Caco-2 (cell line): ENCODE results near the gene CPA2. TPM values are rescaled to one million over a fixed set of nuclear protein-coding genes. Genes with fewer than 3 reads are reported as not detected.

Source experiments
- BruUV-seq: library from RNA; stranded (reverse); fragments of 400-500 nt; replicated peaks from 2 replicates; lab custom pipeline; 2021; lab: Mats Ljungman, UMichigan
- CTCF ChIA-PET: fragments of 300-600 bp; sonication (Branson Sonifier 250); formaldehyde crosslinking; loops from one replicate; lab custom pipeline; 2022; ENCODE audit warnings: antibody characterized with exemption; lab: Charles Lee
- POLR2A ChIA-PET: fragments of 300-600 bp; sonication (Branson Sonifier 250); formaldehyde crosslinking; loops from one replicate; lab custom pipeline; 2022; ENCODE audit warnings: antibody characterized with exemption; lab: Charles Lee
- DNase-seq, 2 experiments: peaks; one replicate each; pipeline versions ENCODE4 v3.0.0 to v3.0.0-alpha.2; 2020 to 2022
- H3K27me3 ChIP-seq: replicated peaks from 2 replicates; pipeline ENCODE4 v1.6.0; 2011; ENCODE audit warnings: low read length; ENCODE audit not compliant: control insufficient read depth, insufficient read depth
- H3K36me3 ChIP-seq: 2 replicates; pipeline ENCODE4 v1.5.1; 2011; ENCODE audit warnings: low read length; ENCODE audit not compliant: control insufficient read depth, insufficient read depth
- H3K4me1 ChIP-seq: fragments of 250-450 bp; sonication (Bioruptor Pico); 2 replicates; pipeline ENCODE4 v1.5.1; 2020; ENCODE audit warnings: mild to moderate bottlenecking
- H3K4me3 ChIP-seq: 2 replicates; pipeline ENCODE4 v1.5.1; 2011; ENCODE audit warnings: low read depth, mild to moderate bottlenecking, control low read depth, low read length
- H3K9me3 ChIP-seq: fragments of 250-450 bp; sonication (Bioruptor Pico); 2 replicates; pipeline ENCODE4 v1.5.1; 2020; ENCODE audit warnings: mild to moderate bottlenecking, moderate library complexity
- H3K27ac Mint-ChIP-seq: one replicate; pipeline ENCODE4 v1.8.0; 2022; ENCODE audit warnings: mixed read lengths; ENCODE audit not compliant: unreplicated experiment
- H3K27me3 Mint-ChIP-seq: one replicate; pipeline ENCODE4 v1.8.0; 2022; ENCODE audit warnings: mixed read lengths; ENCODE audit not compliant: insufficient read depth, unreplicated experiment
- H3K36me3 Mint-ChIP-seq: one replicate; pipeline ENCODE4 v1.8.0; 2022; ENCODE audit warnings: mild to moderate bottlenecking, mixed read lengths; ENCODE audit not compliant: insufficient read depth, unreplicated experiment
- H3K4me1 Mint-ChIP-seq: one replicate; pipeline ENCODE4 v1.8.0; 2022; ENCODE audit warnings: low read depth, mixed read lengths; ENCODE audit not compliant: unreplicated experiment
- H3K4me3 Mint-ChIP-seq: one replicate; pipeline ENCODE4 v1.8.0; 2022; ENCODE audit warnings: mild to moderate bottlenecking, moderate library complexity, mixed read lengths; ENCODE audit not compliant: unreplicated experiment
- H3K9me3 Mint-ChIP-seq: one replicate; pipeline ENCODE4 v1.8.0; 2022; ENCODE audit warnings: mixed read lengths; ENCODE audit not compliant: unreplicated experiment
- CTCF ChIP-seq, 2 experiments: fragments of 200-600 bp in 1 of 2; IDR thresholded peaks; 1 replicate in 1 of 2; 2 replicates in 1 of 2; pipeline versions ENCODE4 v1.5.1 to v1.8.0; 2011 to 2022; ENCODE audit warnings: antibody characterized with exemption in 1 of 2, control low read depth in 1 of 2, inconsistent platforms in 1 of 2, low read depth in 1 of 2, low read length in 1 of 2, mild to moderate bottlenecking in 1 of 2, moderate library complexity in 1 of 2; ENCODE audit not compliant: insufficient read depth in 1 of 2, severe bottlenecking in 1 of 2, unreplicated experiment in 1 of 2
- intact Hi-C: fragments of 100-400 bp; cut with micrococcal nuclease; formaldehyde crosslinking; loops from one replicate; pipeline ENCODE4 v1.10.0; 2022; ENCODE audit not compliant: unreplicated experiment
- total RNA-seq: library from RNA; stranded (reverse); gene quantifications from 2 replicates; pipeline ENCODE4 v1.2.3, GENCODE V29; 2022

The CPA2 gene
- total RNA-seq, 1 experiment from 2014 or later, result 26.1 TPM

- no peak for TF ChIP-seq CTCF (IDR thresholded peaks at IDR 0.05; ENCODE audit: insufficient read depth in 1 of 2, low read depth in 1 of 2, low read length in 1 of 2, severe bottlenecking in 1 of 2, unreplicated experiment in 1 of 2)
- Mint-ChIP-seq H3K27me3 (no peaks in the 10 kb centered on the region), H3K4me1 (peaks cover 6% of the 10 kb centered on the region), H3K4me3 (no peak within 1 kb of the TSS), H3K9me3 (peaks cover 9% of the 10 kb centered on the region), H3K27ac (no peak within 1 kb of the TSS), H3K36me3 (peaks cover 5% of the 10 kb centered on the region)
- CTCF ChIA-PET, result interaction anchor here (0.6 kb wide), 1 partner anchor 128 kb away, joined by 6 read pairs; no protein-coding TSS in a partner anchor
- H3K36me3 ChIP-seq, result no peaks in the 10 kb centered on the region
- POLR2A ChIA-PET, result no interaction called here
- H3K4me1 ChIP-seq, result no peaks in the 10 kb centered on the region
- H3K9me3 ChIP-seq, result no peaks in the 10 kb centered on the region
- H3K27me3 ChIP-seq, result no peaks in the 10 kb centered on the region
- intact Hi-C loops, result no loop called here
- H3K4me3 ChIP-seq, result no peak within 1 kb of the TSS
- BruUV-seq, result no TSS peak
- DNase-seq, result no peak
These were observed 26.1 kb downstream of the CPA2 start, which contains the start of gene CPA4 for GRCh38 chr7:130292682-130293257. TSS of gene CPA4 (plus strand) at chr7:130293161. CDS start at chr7:130293181, 20 bp downstream.

GRCh38 chr7:130293521-130293920 lies 26.9 kb downstream of the CPA2 start:
- DNase-seq, result no peak
- no peaks in the 10 kb centered on the region for H3K9me3 ChIP-seq
- H3K4me3 Mint-ChIP-seq, result no peak overlapping the region
- POLR2A ChIA-PET, result no interaction called here
- TF ChIP-seq CTCF (IDR thresholded peaks at IDR 0.05; ENCODE audit: insufficient read depth in 1 of 2, low read depth in 1 of 2, low read length in 1 of 2, severe bottlenecking in 1 of 2, unreplicated experiment in 1 of 2), result no peak
- BruUV-seq, result no TSS peak
- no peak overlapping the region for H3K4me3 ChIP-seq
- H3K4me1 ChIP-seq, result no peaks in the 10 kb centered on the region
- intact Hi-C loops, result no loop called here
- H3K4me1 Mint-ChIP-seq, result peaks cover 6% of the 10 kb centered on the region
- no peaks in the 10 kb centered on the region for H3K27me3 Mint-ChIP-seq
- H3K27me3 ChIP-seq, result no peaks in the 10 kb centered on the region
- CTCF ChIA-PET, result interaction anchor here (0.6 kb wide), 1 partner anchor 127 kb away, joined by 6 read pairs; no protein-coding TSS in a partner anchor
- peaks cover 5% of the 10 kb centered on the region for H3K36me3 Mint-ChIP-seq
- no peaks in the 10 kb centered on the region for H3K36me3 ChIP-seq
- H3K9me3 Mint-ChIP-seq, result peaks cover 9% of the 10 kb centered on the region
- no peak overlapping the region for H3K27ac Mint-ChIP-seq

- no peak overlapping the region for H3K4me3 Mint-ChIP-seq
These were observed 27.7 kb downstream of the CPA2 start for GRCh38 chr7:130294314-130294713.

More at GRCh38 chr7:130294314-130294713, 27.7 kb downstream of the CPA2 start:
- H3K36me3 Mint-ChIP-seq, result no peaks in the 10 kb centered on the region
- CTCF ChIA-PET, result no interaction called here
- DNase-seq, result no peak
- peaks cover 9% of the 10 kb centered on the region for H3K9me3 Mint-ChIP-seq
- H3K36me3 ChIP-seq, result no peaks in the 10 kb centered on the region
- no peaks in the 10 kb centered on the region for H3K27me3 Mint-ChIP-seq
- POLR2A ChIA-PET, result no interaction called here
- H3K4me3 ChIP-seq, result no peak overlapping the region
- no peaks in the 10 kb centered on the region for H3K4me1 ChIP-seq
- H3K9me3 ChIP-seq, result no peaks in the 10 kb centered on the region
- TF ChIP-seq CTCF (IDR thresholded peaks at IDR 0.05; ENCODE audit: insufficient read depth in 1 of 2, low read depth in 1 of 2, low read length in 1 of 2, severe bottlenecking in 1 of 2, unreplicated experiment in 1 of 2), result no peak
- intact Hi-C loops, result no loop called here
- BruUV-seq, result no TSS peak
- no peaks in the 10 kb centered on the region for H3K27me3 ChIP-seq
- H3K4me1 Mint-ChIP-seq, result no peaks in the 10 kb centered on the region
- no peak overlapping the region for H3K27ac Mint-ChIP-seq
